ENCODE measurements around the gene LSM14A. TPM values are rescaled to one million over a fixed set of nuclear protein-coding genes. Genes with fewer than 3 reads are reported as not detected.

Gene LSM14A
- total RNA-seq, 1 experiment from 2014 or later = 199 TPM

DNA sequence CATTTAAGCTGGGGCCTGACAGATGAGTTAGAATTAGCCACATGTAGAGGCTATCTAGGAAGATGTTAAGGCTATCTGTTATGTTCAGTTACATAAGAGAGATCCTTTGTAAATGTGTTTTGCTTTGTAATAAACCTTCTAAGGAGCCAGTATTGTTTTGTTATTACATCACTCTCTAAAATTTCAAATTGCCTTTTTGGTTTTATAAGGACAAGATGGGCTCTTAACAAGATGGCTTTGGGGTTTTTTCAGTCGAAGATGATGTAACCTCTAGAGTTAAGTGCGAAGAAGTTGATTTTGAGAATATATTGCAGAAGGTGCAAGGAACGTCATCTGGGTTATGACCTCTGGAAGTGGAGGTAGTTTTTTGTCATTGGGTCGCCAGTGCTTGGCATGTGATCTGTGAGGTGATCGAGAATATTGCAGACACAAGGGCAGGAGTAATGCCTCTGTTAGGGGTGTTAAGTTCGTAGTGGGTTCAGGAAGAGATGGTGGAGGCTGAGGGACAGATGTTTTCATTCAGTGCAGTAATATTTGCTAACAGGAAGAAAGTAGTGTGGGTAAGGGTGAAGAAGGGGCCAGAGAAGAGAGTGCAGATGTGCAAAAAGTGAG is 12.7 kb downstream of the LSM14A start:
- Histone ChIP-seq H2AFZ (ENCODE audit: low read length) (no peak overlapping the region), H4K8ac (replicated peaks; ENCODE audit: insufficient read length, low read depth, low read length) (no peak overlapping the region), H2BK12ac (ENCODE audit: insufficient read length, low read depth, low read length) (no peak overlapping the region), H3K9ac (ENCODE audit: extremely low read depth, insufficient read length, low read length) (no peak overlapping the region), H3K23ac (ENCODE audit: insufficient read length, low read depth, low read length) (no peak overlapping the region), H4K20me1 (ENCODE audit: control insufficient read depth, insufficient read depth, insufficient read length) (no peaks in the 10 kb centered on the region), H3K14ac (ENCODE audit: insufficient read depth, low read length) (no peak overlapping the region), H3K4me1 (ENCODE audit: insufficient read depth, low read length) (0 out of 2 replicates have a peak, but pooled peaks cover 3% of the 10 kb centered on the region), H3K79me1 (ENCODE audit: insufficient read depth, low read depth, low read length, poor library complexity, severe bottlenecking) (peaks cover 7% of the 10 kb centered on the region), H2BK5ac (ENCODE audit: insufficient read length, low read length) (no peak overlapping the region), H3K18ac (ENCODE audit: insufficient read length, low read depth, low read length) (no peak overlapping the region), H3K27ac (ENCODE audit: insufficient read length, low read depth, low read length) (no peak overlapping the region), H4K5ac (ENCODE audit: insufficient read length, low read depth, low read length) (no peak overlapping the region), H3K27me3 (ENCODE audit: insufficient read depth, low read length) (no peaks in the 10 kb centered on the region), H3K56ac (ENCODE audit: insufficient read length, low read depth, low read length) (no peak overlapping the region), H3K4me2 (ENCODE audit: insufficient read depth, insufficient read length, low read length) (no peak overlapping the region), H4K91ac (ENCODE audit: insufficient read length, low read depth, low read length) (no peak overlapping the region), H2BK120ac (ENCODE audit: low read depth, low read length, poor library complexity, severe bottlenecking) (no peak overlapping the region), H2BK20ac (ENCODE audit: low read depth, low read length, poor library complexity, severe bottlenecking) (no peak overlapping the region), H2AK5ac (ENCODE audit: insufficient read length, low read length) (no peak overlapping the region), H3K79me2 (ENCODE audit: insufficient read depth, low read length) (peaks cover 71% of the 10 kb centered on the region), H3K9me3 (ENCODE audit: control insufficient read depth, low read depth, low read length) (no peaks in the 10 kb centered on the region), H3K4ac (ENCODE audit: low read depth, low read length) (no peak overlapping the region), H2BK15ac (ENCODE audit: low read depth, low read length) (no peak overlapping the region), H3T11ph (ENCODE audit: low read length) (no peak overlapping the region), H3K23me2 (ENCODE audit: insufficient read length, low read depth, low read length, poor library complexity, severe bottlenecking) (no peaks in the 10 kb centered on the region)
- no CpG with 5 or more reads among the region's 6 CpGs for WGBS (ENCODE audit: extremely low coverage, insufficient read length, low lambda C conversion rate)
- H3K9me3 Mint-ChIP-seq = no peaks in the 10 kb centered on the region
- peak overlapping the region; percentile 0 to 39 (median 0); a peak in 4 of 7 replicates for H3K27ac Mint-ChIP-seq
- no peak for DNase-seq
- H3K4me3 Mint-ChIP-seq = no peak overlapping the region; a peak in 1 of 5 replicates
- TF ChIP-seq, protein P1, sequence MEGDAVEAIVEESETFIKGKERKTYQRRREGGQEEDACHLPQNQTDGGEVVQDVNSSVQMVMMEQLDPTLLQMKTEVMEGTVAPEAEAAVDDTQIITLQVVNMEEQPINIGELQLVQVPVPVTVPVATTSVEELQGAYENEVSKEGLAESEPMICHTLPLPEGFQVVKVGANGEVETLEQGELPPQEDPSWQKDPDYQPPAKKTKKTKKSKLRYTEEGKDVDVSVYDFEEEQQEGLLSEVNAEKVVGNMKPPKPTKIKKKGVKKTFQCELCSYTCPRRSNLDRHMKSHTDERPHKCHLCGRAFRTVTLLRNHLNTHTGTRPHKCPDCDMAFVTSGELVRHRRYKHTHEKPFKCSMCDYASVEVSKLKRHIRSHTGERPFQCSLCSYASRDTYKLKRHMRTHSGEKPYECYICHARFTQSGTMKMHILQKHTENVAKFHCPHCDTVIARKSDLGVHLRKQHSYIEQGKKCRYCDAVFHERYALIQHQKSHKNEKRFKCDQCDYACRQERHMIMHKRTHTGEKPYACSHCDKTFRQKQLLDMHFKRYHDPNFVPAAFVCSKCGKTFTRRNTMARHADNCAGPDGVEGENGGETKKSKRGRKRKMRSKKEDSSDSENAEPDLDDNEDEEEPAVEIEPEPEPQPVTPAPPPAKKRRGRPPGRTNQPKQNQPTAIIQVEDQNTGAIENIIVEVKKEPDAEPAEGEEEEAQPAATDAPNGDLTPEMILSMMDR (conservative IDR thresholded peaks at IDR 0.05) = no peak
- H3K4me1 Mint-ChIP-seq = peaks cover 45 to 54% of the 10 kb centered on the region in 2 experiments
- peaks cover 0 to 12% (median 7%) of the 10 kb centered on the region in 3 experiments; a peak in 5 of 7 replicates for H3K36me3 Mint-ChIP-seq (ENCODE audit: insufficient read depth in 1 of 3, low read depth in 3 of 3)
- H3K27me3 Mint-ChIP-seq (ENCODE audit: low read depth) = no peaks in the 10 kb centered on the region

Measured in H9 (cell line).